HEK293 (cell line): ENCODE results near the gene CARD6.
"Not testable (repeated sequence)": the region's sequence is repeated elsewhere in the genome, so short reads cannot be mapped to it uniquely, and the experiment has no call there.

Experiments
- CTCF ChIA-PET: fragments of 350-600 bp; formaldehyde crosslinking; extraction: SDS; loops from one replicate; lab custom pipeline; 2021; ENCODE audit warnings: antibody characterized with exemption; lab: Yijun Ruan, JAX
- POLR2A ChIA-PET: fragments of 300-600 bp; formaldehyde crosslinking; extraction: SDS; loops from one replicate; lab custom pipeline; 2020; ENCODE audit warnings: antibody characterized with exemption, inconsistent platforms; lab: Yijun Ruan, JAX
- H3K27ac ChIP-seq: fragments of 200-500 bp; sonication (Bioruptor generic); 2 replicates; pipeline ENCODE4 v1.5.1; 2014; ENCODE audit warnings: low read depth, low read length, control low read depth, inconsistent platforms; ENCODE audit errors: extremely low read depth
- H3K36me3 ChIP-seq, 2 experiments: fragments of 200-500 bp in 1 of 2; sonication (Bioruptor generic) in 1 of 2; 1 replicate in 1 of 2; 2 replicates in 1 of 2; pipeline ENCODE4 v1.5.1; 2014 to 2017; ENCODE audit warnings: inconsistent platforms in 2 of 2, low read length in 2 of 2; ENCODE audit not compliant: control insufficient read depth in 2 of 2, insufficient read depth in 1 of 2
- H3K4me1 ChIP-seq: fragments of 200-500 bp; sonication (Bioruptor generic); 2 replicates; pipeline ENCODE4 v1.5.1; 2014; ENCODE audit warnings: mild to moderate bottlenecking, low read length, inconsistent platforms; ENCODE audit not compliant: control insufficient read depth, insufficient read depth
- H3K4me3 ChIP-seq: 2 replicates; pipeline ENCODE4 v1.5.1; 2011; ENCODE audit warnings: low read depth, mild to moderate bottlenecking, control low read depth, low read length, moderate library complexity
- H3K9me3 ChIP-seq: fragments of 200-500 bp; sonication (Bioruptor generic); 2 replicates; pipeline ENCODE4 v1.5.1; 2014; ENCODE audit warnings: low read depth, low read length, inconsistent platforms; ENCODE audit not compliant: control insufficient read depth, insufficient read depth
- RBAK ChIP-seq: fragments of 450-650 bp; formaldehyde crosslinking; IDR thresholded peaks from 2 replicates; pipeline ENCODE4 v1.5.1; 2016; ENCODE audit warnings: missing biosample characterization, missing genetic modification characterization
- SALL2 ChIP-seq: fragments of 450-650 bp; formaldehyde crosslinking; IDR thresholded peaks from 2 replicates; pipeline ENCODE4 v1.5.0; 2017; ENCODE audit warnings: missing biosample characterization, mild to moderate bottlenecking, missing genetic modification characterization, borderline replicate concordance
- SCRT2 ChIP-seq: fragments of 450-650 bp; formaldehyde crosslinking; IDR thresholded peaks from 2 replicates; pipeline ENCODE4 v1.5.1; 2016; ENCODE audit warnings: missing biosample characterization, missing genetic modification characterization
- ZBTB8A ChIP-seq: fragments of 450-650 bp; formaldehyde crosslinking; IDR thresholded peaks from 2 replicates; pipeline ENCODE4 v1.5.1; 2016; ENCODE audit warnings: missing biosample characterization, missing genetic modification characterization
- ZFP3 ChIP-seq: fragments of 450-650 bp; formaldehyde crosslinking; IDR thresholded peaks from 2 replicates; pipeline ENCODE4 v1.5.1; 2016; ENCODE audit warnings: low read depth, missing biosample characterization, missing genetic modification characterization
- ZNF175 ChIP-seq: fragments of 450-650 bp; formaldehyde crosslinking; IDR thresholded peaks from 2 replicates; pipeline ENCODE4 v1.5.1; 2016; ENCODE audit warnings: missing biosample characterization, missing genetic modification characterization
- ZNF24 ChIP-seq: fragments of 450-650 bp; formaldehyde crosslinking; IDR thresholded peaks from 2 replicates; pipeline ENCODE4 v1.5.1; 2016; ENCODE audit warnings: missing biosample characterization, missing genetic modification characterization
- ZNF560 ChIP-seq: fragments of 450-650 bp; formaldehyde crosslinking; IDR thresholded peaks from 2 replicates; pipeline ENCODE4 v1.5.1; 2017; ENCODE audit warnings: missing biosample characterization, missing genetic modification characterization, borderline replicate concordance
- ZNF664 ChIP-seq: fragments of 450-650 bp; formaldehyde crosslinking; IDR thresholded peaks from 2 replicates; pipeline ENCODE4 v1.5.1; 2016; ENCODE audit warnings: missing biosample characterization, missing genetic modification characterization
- ZNF670 ChIP-seq: fragments of 450-650 bp; formaldehyde crosslinking; IDR thresholded peaks from 2 replicates; pipeline ENCODE4 v1.5.1; 2016; ENCODE audit warnings: missing biosample characterization, missing genetic modification characterization, low read depth
- ZNF830 ChIP-seq: fragments of 450-650 bp; IDR thresholded peaks from 2 replicates; pipeline ENCODE4 v1.5.0; 2018; ENCODE audit warnings: missing biosample characterization, missing genetic modification characterization, low read depth, mild to moderate bottlenecking, moderate library complexity
- TF ChIP-seq, protein P1 (sequence below): fragments of 450-650 bp; formaldehyde crosslinking; IDR thresholded peaks from 2 replicates; pipeline ENCODE4 v1.5.1; 2016; ENCODE audit warnings: missing biosample characterization, missing genetic modification characterization, borderline replicate concordance
- TF ChIP-seq, protein P2 (sequence below): fragments of 450-650 bp; formaldehyde crosslinking; IDR thresholded peaks from 2 replicates; pipeline ENCODE4 v1.5.0; 2017; ENCODE audit warnings: missing biosample characterization, missing genetic modification characterization, borderline replicate concordance
- TF ChIP-seq, protein P3 (sequence below): fragments of 450-650 bp; formaldehyde crosslinking; IDR thresholded peaks from 2 replicates; pipeline ENCODE4 v1.5.1; 2016; ENCODE audit warnings: missing biosample characterization, missing genetic modification characterization
- TF ChIP-seq, protein P4 (sequence below): fragments of 450-650 bp; formaldehyde crosslinking; optimal IDR thresholded peaks from 2 replicates; pipeline ENCODE3; 2016; ENCODE audit warnings: missing biosample characterization, mild to moderate bottlenecking, missing genetic modification characterization
- TF ChIP-seq, protein P5 (sequence below): fragments of 450-650 bp; formaldehyde crosslinking; IDR thresholded peaks from 2 replicates; pipeline ENCODE4 v1.5.1; 2016; ENCODE audit warnings: missing biosample characterization, missing genetic modification characterization, low read depth

Gene CARD6

DNA sequence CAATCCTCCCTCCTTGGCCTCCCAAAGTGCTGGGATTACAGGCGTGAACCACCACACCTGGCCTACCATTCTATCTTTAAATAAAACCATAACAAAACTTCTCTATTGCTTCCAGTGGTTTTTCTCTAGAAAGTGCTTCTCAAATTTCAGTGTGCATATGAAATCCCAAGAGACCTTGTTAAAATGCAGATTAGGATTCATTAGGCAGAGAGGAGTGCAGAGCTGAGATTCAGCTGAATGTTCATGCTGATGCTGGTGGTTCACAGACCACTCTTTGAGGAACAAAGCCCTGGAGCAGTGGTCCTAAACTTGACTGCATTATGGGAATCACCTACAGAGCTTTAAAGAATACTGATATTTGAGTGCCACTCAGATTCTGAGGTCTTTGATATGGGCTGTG is 28.2 kb downstream of the CARD6 start (continued):
- TF ChIP-seq, protein P1, sequence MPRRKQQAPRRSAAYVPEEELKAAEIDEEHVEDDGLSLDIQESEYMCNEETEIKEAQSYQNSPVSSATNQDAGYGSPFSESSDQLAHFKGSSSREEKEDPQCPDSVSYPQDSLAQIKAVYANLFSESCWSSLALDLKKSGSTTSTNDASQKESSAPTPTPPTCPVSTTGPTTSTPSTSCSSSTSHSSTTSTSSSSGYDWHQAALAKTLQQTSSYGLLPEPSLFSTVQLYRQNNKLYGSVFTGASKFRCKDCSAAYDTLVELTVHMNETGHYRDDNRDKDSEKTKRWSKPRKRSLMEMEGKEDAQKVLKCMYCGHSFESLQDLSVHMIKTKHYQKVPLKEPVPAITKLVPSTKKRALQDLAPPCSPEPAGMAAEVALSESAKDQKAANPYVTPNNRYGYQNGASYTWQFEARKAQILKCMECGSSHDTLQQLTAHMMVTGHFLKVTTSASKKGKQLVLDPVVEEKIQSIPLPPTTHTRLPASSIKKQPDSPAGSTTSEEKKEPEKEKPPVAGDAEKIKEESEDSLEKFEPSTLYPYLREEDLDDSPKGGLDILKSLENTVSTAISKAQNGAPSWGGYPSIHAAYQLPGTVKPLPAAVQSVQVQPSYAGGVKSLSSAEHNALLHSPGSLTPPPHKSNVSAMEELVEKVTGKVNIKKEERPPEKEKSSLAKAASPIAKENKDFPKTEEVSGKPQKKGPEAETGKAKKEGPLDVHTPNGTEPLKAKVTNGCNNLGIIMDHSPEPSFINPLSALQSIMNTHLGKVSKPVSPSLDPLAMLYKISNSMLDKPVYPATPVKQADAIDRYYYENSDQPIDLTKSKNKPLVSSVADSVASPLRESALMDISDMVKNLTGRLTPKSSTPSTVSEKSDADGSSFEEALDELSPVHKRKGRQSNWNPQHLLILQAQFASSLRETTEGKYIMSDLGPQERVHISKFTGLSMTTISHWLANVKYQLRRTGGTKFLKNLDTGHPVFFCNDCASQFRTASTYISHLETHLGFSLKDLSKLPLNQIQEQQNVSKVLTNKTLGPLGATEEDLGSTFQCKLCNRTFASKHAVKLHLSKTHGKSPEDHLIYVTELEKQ (tag by site-specific recombination), result no peak
- TF ChIP-seq ZNF670 (no peak), ZNF830 (tag by site-specific recombination) (no peak), SALL2 (tag by site-specific recombination) (no peak), ZFP3 (tag by site-specific recombination) (no peak), ZNF664 (no peak), ZNF175 (tag by site-specific recombination) (no peak), RBAK (tag by site-specific recombination) (no peak), ZNF24 (tag by site-specific recombination) (no peak), ZNF560 (tag by site-specific recombination) (no peak), SCRT2 (no peak)
- TF ChIP-seq, protein P2, sequence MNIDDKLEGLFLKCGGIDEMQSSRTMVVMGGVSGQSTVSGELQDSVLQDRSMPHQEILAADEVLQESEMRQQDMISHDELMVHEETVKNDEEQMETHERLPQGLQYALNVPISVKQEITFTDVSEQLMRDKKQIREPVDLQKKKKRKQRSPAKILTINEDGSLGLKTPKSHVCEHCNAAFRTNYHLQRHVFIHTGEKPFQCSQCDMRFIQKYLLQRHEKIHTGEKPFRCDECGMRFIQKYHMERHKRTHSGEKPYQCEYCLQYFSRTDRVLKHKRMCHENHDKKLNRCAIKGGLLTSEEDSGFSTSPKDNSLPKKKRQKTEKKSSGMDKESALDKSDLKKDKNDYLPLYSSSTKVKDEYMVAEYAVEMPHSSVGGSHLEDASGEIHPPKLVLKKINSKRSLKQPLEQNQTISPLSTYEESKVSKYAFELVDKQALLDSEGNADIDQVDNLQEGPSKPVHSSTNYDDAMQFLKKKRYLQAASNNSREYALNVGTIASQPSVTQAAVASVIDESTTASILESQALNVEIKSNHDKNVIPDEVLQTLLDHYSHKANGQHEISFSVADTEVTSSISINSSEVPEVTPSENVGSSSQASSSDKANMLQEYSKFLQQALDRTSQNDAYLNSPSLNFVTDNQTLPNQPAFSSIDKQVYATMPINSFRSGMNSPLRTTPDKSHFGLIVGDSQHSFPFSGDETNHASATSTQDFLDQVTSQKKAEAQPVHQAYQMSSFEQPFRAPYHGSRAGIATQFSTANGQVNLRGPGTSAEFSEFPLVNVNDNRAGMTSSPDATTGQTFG (tag by site-specific recombination), result no peak

DNA sequence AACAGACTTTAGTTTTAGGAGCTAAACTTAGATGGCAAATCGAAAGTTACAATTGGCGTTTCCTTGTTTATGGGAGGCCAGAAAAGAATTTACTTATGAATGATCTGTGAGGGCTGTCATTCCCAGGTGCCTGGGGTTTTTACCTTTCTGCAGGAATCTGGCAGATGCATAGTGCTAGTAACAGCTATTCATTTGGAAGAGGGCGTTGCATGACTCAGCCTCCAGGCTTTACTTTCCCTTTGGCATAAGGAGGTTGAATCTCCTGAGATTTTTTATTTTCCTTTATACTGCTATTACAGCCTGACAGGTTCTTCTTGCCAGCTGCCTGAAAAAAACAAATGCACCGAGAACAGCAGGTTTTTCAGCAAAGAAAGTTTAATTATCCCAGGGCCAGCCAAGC is 30.0 kb downstream of the CARD6 start:
- no peaks in the 10 kb centered on the region for H3K4me1 ChIP-seq
- H3K36me3 ChIP-seq, result no peaks in the 10 kb centered on the region
- ChIA-PET CTCF (interaction anchor here (1.4 kb wide), 1 partner anchor 9 kb away, joined by 4 read pairs; no protein-coding TSS in a partner anchor), POLR2A (no interaction called here)
- H3K27ac ChIP-seq, result no peak overlapping the region
- H3K9me3 ChIP-seq, result no peaks in the 10 kb centered on the region
- TF ChIP-seq, protein P3, sequence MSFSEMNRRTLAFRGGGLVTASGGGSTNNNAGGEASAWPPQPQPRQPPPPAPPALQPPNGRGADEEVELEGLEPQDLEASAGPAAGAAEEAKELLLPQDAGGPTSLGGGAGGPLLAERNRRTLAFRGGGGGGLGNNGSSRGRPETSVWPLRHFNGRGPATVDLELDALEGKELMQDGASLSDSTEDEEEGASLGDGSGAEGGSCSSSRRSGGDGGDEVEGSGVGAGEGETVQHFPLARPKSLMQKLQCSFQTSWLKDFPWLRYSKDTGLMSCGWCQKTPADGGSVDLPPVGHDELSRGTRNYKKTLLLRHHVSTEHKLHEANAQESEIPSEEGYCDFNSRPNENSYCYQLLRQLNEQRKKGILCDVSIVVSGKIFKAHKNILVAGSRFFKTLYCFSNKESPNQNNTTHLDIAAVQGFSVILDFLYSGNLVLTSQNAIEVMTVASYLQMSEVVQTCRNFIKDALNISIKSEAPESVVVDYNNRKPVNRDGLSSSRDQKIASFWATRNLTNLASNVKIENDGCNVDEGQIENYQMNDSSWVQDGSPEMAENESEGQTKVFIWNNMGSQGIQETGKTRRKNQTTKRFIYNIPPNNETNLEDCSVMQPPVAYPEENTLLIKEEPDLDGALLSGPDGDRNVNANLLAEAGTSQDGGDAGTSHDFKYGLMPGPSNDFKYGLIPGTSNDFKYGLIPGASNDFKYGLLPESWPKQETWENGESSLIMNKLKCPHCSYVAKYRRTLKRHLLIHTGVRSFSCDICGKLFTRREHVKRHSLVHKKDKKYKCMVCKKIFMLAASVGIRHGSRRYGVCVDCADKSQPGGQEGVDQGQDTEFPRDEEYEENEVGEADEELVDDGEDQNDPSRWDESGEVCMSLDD (tag by site-specific recombination), result no peak
- TF ChIP-seq ZBTB8A, result no peak
- TF ChIP-seq, protein P4, sequence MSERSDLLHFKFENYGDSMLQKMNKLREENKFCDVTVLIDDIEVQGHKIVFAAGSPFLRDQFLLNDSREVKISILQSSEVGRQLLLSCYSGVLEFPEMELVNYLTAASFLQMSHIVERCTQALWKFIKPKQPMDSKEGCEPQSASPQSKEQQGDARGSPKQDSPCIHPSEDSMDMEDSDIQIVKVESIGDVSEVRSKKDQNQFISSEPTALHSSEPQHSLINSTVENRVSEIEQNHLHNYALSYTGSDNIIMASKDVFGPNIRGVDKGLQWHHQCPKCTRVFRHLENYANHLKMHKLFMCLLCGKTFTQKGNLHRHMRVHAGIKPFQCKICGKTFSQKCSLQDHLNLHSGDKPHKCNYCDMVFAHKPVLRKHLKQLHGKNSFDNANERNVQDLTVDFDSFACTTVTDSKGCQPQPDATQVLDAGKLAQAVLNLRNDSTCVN, result no peak
- TF ChIP-seq, protein P5, sequence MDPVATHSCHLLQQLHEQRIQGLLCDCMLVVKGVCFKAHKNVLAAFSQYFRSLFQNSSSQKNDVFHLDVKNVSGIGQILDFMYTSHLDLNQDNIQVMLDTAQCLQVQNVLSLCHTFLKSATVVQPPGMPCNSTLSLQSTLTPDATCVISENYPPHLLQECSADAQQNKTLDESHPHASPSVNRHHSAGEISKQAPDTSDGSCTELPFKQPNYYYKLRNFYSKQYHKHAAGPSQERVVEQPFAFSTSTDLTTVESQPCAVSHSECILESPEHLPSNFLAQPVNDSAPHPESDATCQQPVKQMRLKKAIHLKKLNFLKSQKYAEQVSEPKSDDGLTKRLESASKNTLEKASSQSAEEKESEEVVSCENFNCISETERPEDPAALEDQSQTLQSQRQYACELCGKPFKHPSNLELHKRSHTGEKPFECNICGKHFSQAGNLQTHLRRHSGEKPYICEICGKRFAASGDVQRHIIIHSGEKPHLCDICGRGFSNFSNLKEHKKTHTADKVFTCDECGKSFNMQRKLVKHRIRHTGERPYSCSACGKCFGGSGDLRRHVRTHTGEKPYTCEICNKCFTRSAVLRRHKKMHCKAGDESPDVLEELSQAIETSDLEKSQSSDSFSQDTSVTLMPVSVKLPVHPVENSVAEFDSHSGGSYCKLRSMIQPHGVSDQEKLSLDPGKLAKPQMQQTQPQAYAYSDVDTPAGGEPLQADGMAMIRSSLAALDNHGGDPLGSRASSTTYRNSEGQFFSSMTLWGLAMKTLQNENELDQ, result no peak
- no peak overlapping the region for H3K4me3 ChIP-seq

DNA sequence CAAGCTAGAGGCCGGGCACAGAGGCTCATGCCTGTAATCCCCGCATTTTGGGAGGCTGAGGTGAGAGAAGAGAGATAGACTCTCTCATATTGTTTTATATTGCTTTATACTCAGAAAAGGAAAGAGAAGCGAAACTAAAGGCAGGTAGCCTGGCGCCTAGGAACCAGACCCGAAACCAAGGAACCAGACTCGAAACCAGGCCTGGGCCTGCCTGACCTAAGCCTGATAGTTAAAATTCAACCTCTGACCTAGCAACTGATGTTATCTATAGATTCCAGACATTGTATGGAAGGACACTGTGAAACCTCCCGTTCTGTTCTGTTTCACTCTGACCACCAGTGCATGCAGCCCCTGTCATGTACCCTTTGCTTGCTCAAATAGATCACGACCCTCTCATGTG is 31.1 kb downstream of the CARD6 start:
- H3K36me3 ChIP-seq, POLR2A ChIA-PET, H3K4me3 ChIP-seq, H3K9me3 ChIP-seq, H3K4me1 ChIP-seq, CTCF ChIA-PET, H3K27ac ChIP-seq: not testable (repeated sequence)
